GM19043 (cell line): ENCODE measurements around the gene HNRNPM.
A peak's percentile ranks its signal among the peaks of the same experiment; 100 is the strongest.
"Not testable (repeated sequence)": the region's sequence is repeated elsewhere in the genome, so short reads cannot be mapped to it uniquely, and the experiment has no call there.

Experiments used
- ATAC-seq: cut with Tn5 transposase; IDR thresholded peaks from one replicate; pipeline ENCODE4 v1.9.1; 2021; ENCODE audit warnings: low read depth; ENCODE audit not compliant: unreplicated experiment

Gene HNRNPM, protein sequence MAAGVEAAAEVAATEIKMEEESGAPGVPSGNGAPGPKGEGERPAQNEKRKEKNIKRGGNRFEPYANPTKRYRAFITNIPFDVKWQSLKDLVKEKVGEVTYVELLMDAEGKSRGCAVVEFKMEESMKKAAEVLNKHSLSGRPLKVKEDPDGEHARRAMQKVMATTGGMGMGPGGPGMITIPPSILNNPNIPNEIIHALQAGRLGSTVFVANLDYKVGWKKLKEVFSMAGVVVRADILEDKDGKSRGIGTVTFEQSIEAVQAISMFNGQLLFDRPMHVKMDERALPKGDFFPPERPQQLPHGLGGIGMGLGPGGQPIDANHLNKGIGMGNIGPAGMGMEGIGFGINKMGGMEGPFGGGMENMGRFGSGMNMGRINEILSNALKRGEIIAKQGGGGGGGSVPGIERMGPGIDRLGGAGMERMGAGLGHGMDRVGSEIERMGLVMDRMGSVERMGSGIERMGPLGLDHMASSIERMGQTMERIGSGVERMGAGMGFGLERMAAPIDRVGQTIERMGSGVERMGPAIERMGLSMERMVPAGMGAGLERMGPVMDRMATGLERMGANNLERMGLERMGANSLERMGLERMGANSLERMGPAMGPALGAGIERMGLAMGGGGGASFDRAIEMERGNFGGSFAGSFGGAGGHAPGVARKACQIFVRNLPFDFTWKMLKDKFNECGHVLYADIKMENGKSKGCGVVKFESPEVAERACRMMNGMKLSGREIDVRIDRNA

DNA sequence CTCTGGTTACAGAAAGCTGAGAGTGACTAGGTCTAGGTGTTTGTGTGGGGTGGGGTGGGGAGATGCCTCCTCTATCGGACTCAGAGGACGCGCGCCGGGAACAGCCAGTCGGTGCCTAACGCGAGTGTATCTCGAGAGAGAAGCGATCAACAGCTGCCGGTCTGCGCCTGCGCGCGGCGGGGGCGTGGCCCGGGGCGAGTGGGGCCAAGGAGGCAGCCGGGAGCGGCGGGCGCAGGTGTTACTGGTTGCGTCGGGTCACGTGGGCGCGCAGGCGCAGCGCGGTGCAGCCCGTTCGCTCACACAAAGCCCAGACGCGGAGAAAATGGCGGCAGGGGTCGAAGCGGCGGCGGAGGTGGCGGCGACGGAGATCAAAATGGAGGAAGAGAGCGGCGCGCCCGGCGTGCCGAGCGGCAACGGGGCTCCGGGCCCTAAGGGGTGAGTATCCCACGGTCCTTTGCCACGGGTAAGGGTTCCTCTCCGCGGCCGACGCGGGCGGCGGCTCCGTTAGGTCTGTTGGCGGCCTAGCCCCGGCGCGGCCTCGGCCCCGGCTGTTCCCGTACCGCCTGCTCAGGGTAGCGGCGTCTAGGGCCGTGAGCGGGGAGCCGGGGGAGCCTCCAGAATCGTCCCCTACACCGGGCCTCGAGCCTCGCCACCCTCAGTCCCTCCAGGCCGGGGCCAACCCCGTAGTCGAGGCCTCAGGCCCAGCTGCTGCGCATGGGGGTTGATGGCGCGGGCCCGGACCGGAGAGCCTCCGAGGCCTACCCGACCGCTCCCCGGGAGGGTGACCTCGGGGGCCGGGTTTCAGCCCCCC, at the start of gene HNRNPM:
Gene HNRNPM (plus strand): TSS at position 299 of the 811 bp plus-strand sequence. CDS start 24 bp downstream, at position 323.
- ATAC-seq, result peak; percentile 80

DNA sequence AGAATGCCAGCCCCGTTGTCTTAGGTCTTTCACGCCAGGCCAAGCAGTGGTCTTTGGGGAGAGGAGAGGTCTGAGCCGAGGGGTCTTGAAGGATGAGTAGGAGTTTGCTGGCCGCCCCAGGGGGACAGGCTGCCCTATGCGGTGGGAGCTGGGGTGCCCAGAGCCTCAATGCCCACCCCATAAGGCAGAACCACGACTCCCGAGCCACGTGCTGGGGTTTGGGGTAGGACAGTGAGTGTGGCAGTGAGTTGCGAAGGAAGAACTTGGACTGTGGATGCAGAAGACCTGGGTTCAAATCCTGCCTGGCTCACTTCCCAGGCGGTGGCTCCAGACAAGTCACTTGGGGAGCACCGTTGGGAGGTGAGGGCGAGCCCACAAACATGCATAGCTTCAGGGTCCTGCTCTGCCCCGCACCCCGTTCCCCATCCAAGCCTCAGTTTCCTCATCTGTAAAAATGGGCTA, 49.1 kb upstream of the HNRNPM start:
- no peak for ATAC-seq

DNA sequence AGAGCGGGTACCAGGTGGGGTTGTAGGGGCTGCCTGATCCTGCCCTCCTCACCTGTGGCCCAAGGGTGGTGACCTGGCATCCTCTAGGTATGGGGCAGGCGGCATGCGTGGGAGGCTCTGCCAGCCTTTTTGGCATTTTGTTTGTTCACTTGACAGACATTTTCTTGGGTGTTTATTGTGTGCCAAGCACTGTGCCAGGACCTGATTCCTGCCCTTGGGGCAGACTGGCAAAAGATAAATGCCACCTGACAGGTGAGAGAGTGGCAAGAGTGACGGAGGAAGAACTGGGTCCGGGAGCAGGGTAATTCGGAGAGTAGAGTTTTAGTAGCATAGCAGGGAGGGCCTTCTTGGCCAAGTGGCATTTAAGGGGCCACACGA, 48.6 kb upstream of the HNRNPM start:
- no peak for ATAC-seq

DNA sequence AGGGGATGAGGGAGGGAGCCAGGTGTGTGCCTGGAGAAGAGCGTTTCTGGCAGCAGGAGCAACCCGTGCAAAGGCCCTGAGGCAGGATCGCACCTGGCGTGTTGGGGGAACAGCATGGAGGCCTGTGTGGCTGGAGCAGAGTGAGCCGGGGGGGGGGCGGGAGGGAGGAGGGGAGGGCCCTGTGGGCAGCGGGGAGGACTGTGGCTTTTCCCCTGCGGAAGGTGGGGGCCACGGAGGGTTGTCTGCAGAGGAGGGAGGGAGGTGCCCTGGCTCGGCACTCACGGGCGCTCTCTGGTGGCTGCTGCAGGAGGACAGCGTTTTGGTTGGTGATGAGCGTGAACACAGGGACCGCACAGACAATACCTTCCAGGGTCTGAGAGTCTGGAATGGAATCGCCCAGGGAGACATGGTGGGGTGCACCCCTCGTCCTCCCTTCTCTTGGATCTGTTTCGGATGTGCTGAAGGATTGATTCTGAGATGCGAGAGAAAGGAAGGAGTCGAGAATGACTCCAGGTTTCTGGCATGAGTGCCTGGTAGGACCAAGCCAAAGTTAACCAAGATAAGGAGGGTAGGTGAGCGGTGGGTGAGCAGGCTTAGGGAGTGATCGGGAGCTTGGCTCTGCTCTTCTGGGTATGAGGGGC, 48.1 kb upstream of the HNRNPM start:
- no peak for ATAC-seq

DNA sequence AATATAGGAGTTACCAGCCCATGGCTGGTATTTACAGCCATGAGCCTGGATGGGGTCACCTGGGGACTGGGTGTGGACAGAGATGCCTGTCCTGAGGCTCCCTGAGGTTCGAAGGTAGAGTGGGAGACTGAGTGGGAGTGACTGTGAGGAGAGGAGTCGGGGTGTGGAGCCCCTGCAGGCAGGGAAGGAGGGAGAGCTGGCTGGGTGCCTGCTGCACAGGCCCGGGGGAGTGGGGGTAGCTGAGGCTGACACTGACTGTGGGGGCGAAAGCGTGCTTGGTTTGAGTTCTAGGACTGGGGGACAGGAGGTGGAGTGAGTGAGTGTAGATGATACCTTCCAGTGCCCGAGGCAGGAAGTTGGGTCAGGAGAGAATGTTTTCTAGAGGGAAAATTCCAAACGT, 47.5 kb upstream of the HNRNPM start:
- ATAC-seq, result no peak

DNA sequence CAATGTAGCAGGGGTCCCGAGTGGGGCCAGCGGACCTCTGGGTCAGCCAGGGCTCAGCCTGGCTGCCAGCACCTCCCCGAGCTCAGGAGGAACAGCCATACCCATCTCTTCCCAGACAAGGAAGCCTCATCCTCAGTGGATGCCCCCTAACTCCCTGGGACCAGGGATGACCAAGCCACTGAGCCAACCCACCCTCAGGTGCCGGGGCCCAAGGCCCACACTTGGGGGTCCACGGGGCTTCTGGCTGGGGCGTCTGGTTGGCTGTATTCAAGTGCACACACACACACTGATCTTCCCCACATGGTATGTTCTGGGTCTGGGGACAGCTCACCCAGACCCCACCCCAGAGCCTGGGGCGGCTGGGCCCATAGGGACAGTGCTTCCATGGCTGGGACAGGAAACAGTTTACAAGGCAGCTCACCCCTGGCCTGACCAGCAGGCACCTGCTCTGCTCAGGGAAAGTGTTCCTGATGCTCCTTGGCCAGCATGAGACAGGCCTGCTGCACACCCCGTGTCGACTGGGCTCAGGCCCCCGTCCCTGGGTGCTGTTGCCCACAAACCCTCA, 46.9 kb upstream of the HNRNPM start:
- no peak for ATAC-seq

DNA sequence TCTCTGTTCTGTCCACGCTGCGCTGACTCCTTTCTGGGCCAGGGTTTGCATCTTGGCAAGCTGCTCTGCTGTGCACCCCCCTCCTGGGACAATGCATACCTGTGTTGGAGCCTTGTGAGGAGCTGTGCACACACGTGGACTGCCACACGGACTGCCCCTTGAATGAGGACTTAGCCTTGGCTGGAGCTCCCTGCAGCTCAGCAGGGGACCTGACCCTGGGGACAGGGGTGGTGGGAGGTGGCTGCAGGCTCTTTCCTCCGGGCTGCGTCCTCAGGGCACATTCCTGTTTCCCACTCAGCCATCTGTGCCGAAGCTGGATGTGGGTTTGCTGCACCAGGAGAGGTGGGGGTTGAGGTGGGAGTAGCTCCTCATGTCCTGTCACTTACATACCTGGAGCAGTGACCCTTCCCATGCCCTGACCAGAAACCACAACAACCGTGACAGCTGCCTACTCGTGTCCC, 46.4 kb upstream of the HNRNPM start:
- no peak for ATAC-seq

DNA sequence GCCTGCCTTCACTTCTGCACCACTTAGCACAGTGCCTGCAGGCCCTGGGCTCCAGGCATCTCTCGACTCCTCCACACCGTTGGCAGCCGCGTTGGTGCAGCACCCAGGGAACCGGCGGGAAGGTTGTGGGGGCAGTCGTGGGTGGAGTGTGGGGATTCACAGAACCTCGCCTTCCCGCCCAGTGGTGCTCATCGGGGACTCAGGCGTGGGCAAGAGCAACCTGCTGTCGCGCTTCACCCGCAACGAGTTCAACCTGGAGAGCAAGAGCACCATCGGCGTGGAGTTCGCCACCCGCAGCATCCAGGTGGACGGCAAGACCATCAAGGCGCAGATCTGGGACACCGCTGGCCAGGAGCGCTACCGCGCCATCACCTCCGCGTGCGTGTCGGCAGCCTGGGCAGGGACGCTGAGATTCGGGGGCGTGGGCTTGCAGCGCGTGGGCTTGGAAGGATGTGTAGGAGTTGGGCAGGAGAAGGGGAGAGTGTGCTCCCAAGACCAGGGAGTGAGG, 45.0 kb upstream of the HNRNPM start:
- no peak for ATAC-seq

DNA sequence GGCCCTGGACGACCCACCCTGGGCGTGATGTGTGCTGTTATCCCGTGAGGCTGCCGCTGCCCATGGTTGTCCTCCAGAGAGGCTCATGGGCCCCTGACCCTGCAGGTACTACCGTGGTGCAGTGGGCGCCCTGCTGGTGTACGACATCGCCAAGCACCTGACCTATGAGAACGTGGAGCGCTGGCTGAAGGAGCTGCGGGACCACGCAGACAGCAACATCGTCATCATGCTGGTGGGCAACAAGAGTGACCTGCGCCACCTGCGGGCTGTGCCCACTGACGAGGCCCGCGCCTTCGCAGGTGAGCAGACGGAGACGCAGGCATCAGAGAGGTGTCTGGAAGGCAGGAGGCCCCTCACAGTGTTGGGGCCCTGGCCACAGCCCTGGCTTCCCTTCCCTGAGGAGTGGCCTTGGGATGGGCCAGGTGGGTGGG, 42.8 kb upstream of the HNRNPM start:
- no peak for ATAC-seq

DNA sequence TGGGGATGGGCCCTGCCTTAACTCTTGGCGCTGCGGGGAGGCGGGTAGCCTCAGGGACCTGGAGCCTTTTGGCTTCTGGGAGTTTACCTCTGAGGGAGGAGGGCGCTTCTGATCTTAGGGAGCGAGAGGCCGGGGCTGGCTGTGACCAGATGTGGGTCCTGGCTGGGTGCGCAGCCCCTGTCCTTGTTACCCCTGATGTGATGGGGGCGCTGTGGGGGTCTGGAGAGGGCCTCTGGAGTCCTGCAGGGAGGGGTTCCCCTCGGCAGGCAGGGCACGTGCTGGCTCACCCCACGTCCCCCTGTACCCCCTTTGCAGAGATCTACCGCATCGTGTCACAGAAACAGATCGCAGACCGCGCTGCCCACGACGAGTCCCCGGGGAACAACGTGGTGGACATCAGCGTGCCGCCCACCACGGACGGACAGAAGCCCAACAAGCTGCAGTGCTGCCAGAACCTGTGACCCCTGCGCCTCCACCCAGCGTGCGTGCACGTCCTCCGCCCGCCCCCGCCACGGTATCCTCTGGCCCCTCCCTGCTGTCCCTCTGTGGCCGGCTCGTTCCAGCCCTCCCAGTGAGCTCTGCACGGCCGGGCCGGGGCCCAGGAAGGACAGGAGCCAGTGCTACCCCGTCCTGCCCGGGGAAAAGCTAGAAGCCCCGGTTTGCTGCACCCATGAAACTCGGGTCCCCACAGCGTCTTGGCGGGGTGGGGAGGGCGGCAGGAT, 41.5 kb upstream of the HNRNPM start:
- no peak for ATAC-seq

DNA sequence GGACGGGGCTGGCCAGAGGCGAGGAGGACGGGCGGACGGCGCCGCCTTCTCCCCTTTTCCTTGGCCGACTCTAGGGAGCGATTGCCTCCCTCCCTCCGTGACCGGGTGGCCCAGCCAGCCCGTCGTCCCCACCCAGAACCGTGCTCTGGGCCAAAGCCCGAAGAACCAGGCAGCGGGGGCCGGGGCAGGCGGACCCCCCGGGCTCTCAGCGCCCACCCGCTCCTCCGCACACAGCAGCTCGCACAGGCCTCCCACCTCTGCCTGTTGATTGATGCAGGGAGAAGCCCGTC, 41.0 kb upstream of the HNRNPM start:
- no peak for ATAC-seq

DNA sequence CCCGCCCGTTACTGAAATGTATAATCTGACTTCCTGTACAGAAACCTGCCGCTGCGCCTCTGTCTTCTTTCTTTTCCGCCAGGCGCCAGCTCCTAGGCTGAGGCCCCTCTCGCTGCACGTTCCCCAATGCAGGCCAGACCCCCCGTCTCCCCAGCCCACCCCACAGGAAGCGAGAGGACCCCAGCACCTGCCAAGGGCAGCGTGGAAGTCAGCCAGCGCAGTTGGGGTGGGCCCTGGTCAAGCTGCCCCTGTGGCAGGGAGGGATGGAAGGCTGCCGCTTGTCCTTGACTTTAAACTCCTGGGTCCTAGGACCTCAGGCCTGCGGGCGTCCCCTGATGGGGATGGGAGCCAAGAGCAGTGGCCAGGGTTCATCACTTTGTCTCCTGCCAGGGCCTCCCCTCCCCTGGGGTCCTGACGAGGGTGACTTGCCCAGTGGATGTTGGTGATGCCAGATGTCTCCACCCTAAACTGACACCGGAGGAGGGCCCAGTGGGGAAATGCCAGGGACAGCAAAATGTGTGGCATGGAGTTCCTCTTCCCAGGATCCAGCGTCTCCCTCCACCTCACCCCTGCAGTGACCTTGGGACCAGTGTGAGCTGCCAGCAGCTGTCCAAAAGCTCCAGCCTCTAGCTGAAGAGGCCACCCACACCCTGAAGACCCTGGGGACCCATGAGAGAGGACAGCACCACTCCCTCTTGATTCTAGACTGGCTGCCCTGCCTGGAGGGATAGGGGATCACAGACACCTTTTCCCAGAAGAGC, 40.2 kb upstream of the HNRNPM start:
- ATAC-seq, result no peak

DNA sequence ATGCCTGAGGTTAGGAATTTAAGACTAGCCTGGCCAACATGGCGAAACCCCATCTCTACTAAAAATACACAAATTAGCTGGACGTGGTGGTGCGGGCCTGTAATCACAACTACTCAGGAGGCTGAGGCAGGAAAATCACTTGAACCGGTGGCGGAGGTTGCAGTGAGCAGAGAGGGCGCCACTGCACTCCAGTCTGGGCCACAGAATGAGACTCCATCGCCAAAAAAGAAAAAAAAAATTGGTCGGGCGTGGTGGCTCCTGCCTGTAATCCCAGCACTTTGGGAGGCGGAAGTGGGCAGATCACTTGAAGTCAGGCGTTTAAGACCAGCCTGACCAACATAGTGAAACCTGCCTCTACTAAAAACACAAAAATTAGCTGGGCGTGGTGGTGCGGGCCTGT, 34.1 kb upstream of the HNRNPM start:
- not testable (repeated sequence) for ATAC-seq

DNA sequence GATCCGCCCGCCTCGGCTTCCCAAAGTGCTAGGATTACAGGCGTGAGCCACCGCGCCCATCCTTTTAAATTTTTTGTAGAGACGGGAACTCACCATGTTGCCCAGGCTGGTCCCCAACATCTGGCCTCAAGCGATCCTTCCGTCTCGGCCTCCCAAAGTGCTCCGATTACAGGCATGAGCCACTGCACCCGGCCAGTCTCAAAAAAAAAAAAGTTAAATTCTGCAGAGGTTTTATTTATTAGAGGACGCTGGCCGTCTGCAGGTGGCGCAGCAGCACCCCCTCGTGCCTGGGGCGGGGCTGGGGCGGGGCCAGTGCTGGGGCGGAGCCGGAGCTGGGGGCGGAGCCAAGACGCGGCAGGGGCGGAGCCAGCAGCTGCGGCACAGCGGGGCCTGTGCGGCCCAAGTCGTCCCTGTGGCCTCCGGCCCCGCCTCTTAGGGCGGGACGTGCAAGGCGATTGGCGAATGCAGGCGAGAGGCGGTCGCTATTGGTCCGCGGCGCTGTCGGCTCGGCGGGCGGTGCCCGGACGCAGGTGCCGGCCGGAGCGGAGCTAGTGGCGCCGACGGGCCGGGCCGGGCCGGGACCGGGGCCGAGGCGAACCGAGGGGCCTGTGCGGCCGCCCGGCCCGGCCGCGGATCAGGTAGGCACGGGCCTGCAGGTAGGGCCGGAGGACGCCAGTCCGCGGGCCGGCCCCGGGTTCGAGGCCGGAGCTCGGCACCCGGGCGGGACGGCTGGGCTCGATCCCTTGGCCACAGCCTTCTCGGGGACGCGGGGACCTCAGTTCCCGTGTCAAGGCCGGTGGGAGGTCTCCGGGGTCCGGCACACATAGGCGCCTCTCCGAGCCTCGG, 31.8 kb upstream of the HNRNPM start, which contains the start of gene MARCHF2:
Gene MARCHF2 (plus strand): TSS at position 523 of the 846 bp plus-strand sequence. CDS start 8,536 bp downstream, outside the sequence.
- peak; percentile 99 for ATAC-seq

DNA sequence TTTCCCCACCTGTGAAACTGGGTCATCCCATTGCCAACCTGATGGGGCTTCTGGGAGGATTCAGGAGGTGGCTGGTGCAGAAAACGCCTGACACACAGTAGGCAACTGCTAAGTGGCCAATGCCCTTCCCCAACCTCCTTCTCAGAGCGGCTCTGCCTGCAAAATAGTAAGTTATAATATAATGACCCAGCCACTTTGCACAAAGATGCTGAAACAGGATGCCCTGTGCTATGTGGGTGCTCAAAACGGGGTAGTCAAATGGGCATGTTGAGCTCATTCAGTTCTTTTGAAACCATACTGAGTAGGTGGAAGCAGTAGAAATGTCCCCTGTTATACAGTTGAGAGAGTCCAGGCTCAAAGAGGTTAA, 31.2 kb upstream of the HNRNPM start:
- ATAC-seq, result no peak

DNA sequence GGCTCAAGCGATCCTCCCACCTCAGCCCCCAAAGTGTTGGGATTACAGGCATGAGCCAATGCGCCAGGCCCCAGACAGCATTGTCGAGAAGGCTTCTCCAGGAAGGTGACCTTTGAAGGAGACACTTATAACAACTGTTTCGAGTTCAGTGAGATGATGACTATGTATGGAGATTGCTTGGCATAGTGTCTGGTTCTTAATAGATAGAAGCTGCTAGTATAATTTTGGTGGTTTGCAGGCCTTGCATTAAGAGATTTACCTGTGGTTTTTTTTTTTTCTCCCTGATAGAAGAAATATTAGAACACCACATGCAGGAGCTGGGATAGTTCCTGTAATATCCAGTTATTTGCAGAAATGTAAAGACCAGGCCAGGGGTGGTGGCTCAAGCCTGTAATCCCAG, 28.0 kb upstream of the HNRNPM start:
- no peak for ATAC-seq

DNA sequence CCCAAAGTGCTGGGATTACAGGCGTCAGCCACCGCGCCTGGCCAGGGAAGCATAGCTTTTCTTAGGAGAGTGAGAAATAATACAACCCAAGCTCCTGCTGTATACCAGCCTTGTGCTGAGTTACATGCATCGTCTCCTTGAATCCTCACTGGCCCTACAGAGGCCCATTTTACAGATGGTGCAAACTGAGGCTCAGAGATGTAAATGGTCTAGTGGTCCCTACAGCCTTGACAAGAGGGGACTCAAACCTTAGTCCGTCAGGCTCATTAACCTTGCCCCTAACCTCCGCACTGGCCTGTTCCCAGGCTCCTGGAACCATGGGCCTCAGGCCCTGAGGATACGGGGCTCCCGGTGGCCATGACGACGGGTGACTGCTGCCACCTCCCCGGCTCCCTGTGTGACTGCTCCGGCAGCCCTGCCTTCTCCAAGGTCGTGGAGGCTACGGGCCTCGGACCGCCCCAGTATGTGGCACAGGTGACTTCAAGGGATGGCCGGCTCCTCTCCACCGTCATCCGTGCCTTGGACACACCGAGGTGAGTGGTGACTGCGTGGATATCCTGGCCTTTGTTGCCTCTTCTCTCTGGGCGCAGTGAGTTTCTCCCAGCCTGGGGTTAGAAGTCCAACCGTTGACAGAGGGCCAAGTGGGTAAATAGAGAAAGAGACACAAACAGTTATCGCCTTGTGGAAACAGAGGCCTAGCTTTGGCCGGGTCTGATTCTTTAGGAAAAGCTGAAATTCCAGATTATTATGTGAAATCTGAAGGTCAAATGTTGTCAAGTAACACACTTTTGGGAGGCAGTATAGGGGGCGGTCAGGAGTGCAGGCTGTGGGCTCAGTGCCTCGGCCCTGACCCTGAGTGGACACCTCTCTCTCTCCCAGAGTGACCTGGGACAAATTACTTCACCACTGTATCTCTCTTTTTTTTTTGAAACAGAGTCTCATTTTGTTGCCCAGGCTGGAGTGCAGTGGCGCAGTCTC, 23.0 kb upstream of the HNRNPM start:
- no peak for ATAC-seq
